HCT116 (cell line): ENCODE results near the gene CAP2. TPM values are rescaled to one million over a fixed set of nuclear protein-coding genes. Genes with fewer than 3 reads are reported as not detected.
A peak's percentile ranks its signal among the peaks of the same experiment; 100 is the strongest.

Source experiments
- ATAC-seq: fragments of 200-7000 bp; cut with Tn5 transposase; 2 replicates; pipeline ENCODE4 v1.9.1; 2020; ENCODE audit warnings: mild to moderate bottlenecking, moderate library complexity
- BruUV-seq: library from RNA; stranded (reverse); fragments of 400-500 nt; replicated peaks from 2 replicates; lab custom pipeline; 2021; lab: Mats Ljungman, UMichigan
- CTCF ChIA-PET: fragments of 300-600 bp; sonication (Branson Sonifier 250); formaldehyde crosslinking; loops from one replicate; lab custom pipeline; 2021; ENCODE audit warnings: antibody characterized with exemption; lab: Charles Lee
- POLR2A ChIA-PET: fragments of 300-600, 350-600 bp; sonication (Branson Sonifier 250); formaldehyde crosslinking; loops from one replicate; lab custom pipeline; 2021; ENCODE audit warnings: antibody characterized with exemption; lab: Charles Lee
- RAD21 ChIA-PET, 2 experiments: fragments of 300-600 bp; sonication (Branson Sonifier 250); formaldehyde crosslinking; loops; one replicate each; lab custom pipeline; 2023; ENCODE audit warnings: low total read pairs in 2 of 2; ENCODE audit not compliant: uncharacterized antibody in 2 of 2, unreplicated experiment in 2 of 2, low non-redundant PET in 1 of 2; lab: Charles Lee
- DNase-seq: peaks from one replicate; pipeline ENCODE4 v3.0.0-alpha.2; 2010; ENCODE audit warnings: low read depth, low spot score
- H2AFZ ChIP-seq: fragments of 200-600 bp; shearing (Covaris generic), sonication (generic); 2 replicates; pipeline ENCODE4 v1.6.1; 2017; ENCODE audit warnings: low read depth, mixed run types, mixed read lengths, antibody characterized with exemption, low read length; ENCODE audit not compliant: poor library complexity, severe bottlenecking
- H3K27ac ChIP-seq: 2 replicates; pipeline ENCODE4 v1.5.1; 2012; ENCODE audit warnings: low read depth, low read length
- H3K27me3 ChIP-seq: fragments of 200-600 bp; sonication (generic); 2 replicates; pipeline ENCODE4 v1.6.1; 2016; ENCODE audit warnings: mixed run types, low read length, mixed read lengths; ENCODE audit not compliant: insufficient read depth
- H3K36me3 ChIP-seq, 2 experiments: fragments of 200-500 bp in 1 of 2; fragments of 200-600 bp in 1 of 2; sonication (Bioruptor generic) in 1 of 2; sonication (generic) in 1 of 2; 2 replicates each; pipeline versions ENCODE4 v1.5.1 to v1.6.1; 2014 to 2016; ENCODE audit warnings: low read length in 2 of 2, inconsistent platforms in 1 of 2, mixed read lengths in 1 of 2, mixed run types in 1 of 2; ENCODE audit not compliant: insufficient read depth in 2 of 2, control insufficient read depth in 1 of 2
- H3K4me1 ChIP-seq, 2 experiments: fragments of 200-600 bp in 1 of 2; sonication (generic) in 1 of 2; 2 replicates each; pipeline versions ENCODE4 v1.5.1 to v1.6.1; 2012 to 2017; ENCODE audit warnings: low read length in 2 of 2, inconsistent platforms in 1 of 2, mild to moderate bottlenecking in 1 of 2, mixed read lengths in 1 of 2, mixed run types in 1 of 2, moderate library complexity in 1 of 2; ENCODE audit not compliant: insufficient read depth in 2 of 2, control insufficient read depth in 1 of 2
- H3K4me2 ChIP-seq: fragments of 200-600 bp; sonication (generic); 2 replicates; pipeline ENCODE4 v1.6.1; 2017; ENCODE audit warnings: mixed run types, low read length, mixed read lengths
- H3K4me3 ChIP-seq, 2 experiments: fragments of 200-600 bp in 1 of 2; sonication (generic) in 1 of 2; replicated peaks in 1 of 2; 2 replicates each; pipeline ENCODE4 v1.5.1; 2011 to 2016; ENCODE audit warnings: low read length in 2 of 2, control low read depth in 1 of 2, low read depth in 1 of 2, mild to moderate bottlenecking in 1 of 2, mixed read lengths in 1 of 2, mixed run types in 1 of 2
- H3K79me2 ChIP-seq: fragments of 200-600 bp; sonication (generic); 2 replicates; pipeline ENCODE4 v1.6.1; 2017; ENCODE audit warnings: mild to moderate bottlenecking, mixed run types, low read length, moderate library complexity, mixed read lengths; ENCODE audit not compliant: insufficient read depth
- H3K9ac ChIP-seq: fragments of 200-600 bp; sonication (generic); 2 replicates; pipeline ENCODE4 v1.6.1; 2016; ENCODE audit warnings: low read length, mixed read lengths
- H3K9me2 ChIP-seq: fragments of 200-600 bp; sonication (generic), shearing (Covaris generic); 2 replicates; pipeline ENCODE4 v1.6.1; 2017; ENCODE audit warnings: mixed run types, mild to moderate bottlenecking, moderate library complexity; ENCODE audit not compliant: insufficient read depth
- H3K9me3 ChIP-seq, 2 experiments: fragments of 200-500 bp in 1 of 2; fragments of 200-600 bp in 1 of 2; sonication (Bioruptor generic) in 1 of 2; sonication (generic) in 1 of 2; 2 replicates each; pipeline ENCODE4 v1.6.1; 2014 to 2017; ENCODE audit warnings: low read length in 2 of 2, mixed read lengths in 2 of 2, inconsistent platforms in 1 of 2, low read depth in 1 of 2, mild to moderate bottlenecking in 1 of 2, mixed run types in 1 of 2, moderate library complexity in 1 of 2; ENCODE audit not compliant: control insufficient read depth in 1 of 2, insufficient read depth in 1 of 2
- H4K20me1 ChIP-seq: fragments of 200-600 bp; sonication (generic), shearing (Covaris generic); 2 replicates; pipeline ENCODE4 v1.6.1; 2017; ENCODE audit warnings: mixed run types, mild to moderate bottlenecking, moderate library complexity; ENCODE audit not compliant: insufficient read depth
- ATF3 ChIP-seq: IDR thresholded peaks from 2 replicates; pipeline ENCODE4 v1.6.1; 2012
- CBX3 ChIP-seq: IDR thresholded peaks from 2 replicates; pipeline ENCODE4 v1.6.1; 2012; ENCODE audit warnings: low read depth
- CEBPB ChIP-seq: IDR thresholded peaks from 2 replicates; pipeline ENCODE4 v1.6.1; 2012; ENCODE audit warnings: low read depth
- EGR1 ChIP-seq: IDR thresholded peaks from 2 replicates; pipeline ENCODE4 v1.6.1; 2012; ENCODE audit warnings: low read depth
- ELF1 ChIP-seq: IDR thresholded peaks from 2 replicates; pipeline ENCODE4 v1.6.1; 2012; ENCODE audit warnings: low read depth, borderline replicate concordance
- EZH2phosphoT487 ChIP-seq: fragments of 200-600 bp; IDR thresholded peaks from 2 replicates; pipeline ENCODE4 v1.6.1; 2018; ENCODE audit warnings: antibody characterized with exemption, borderline replicate concordance
- JUND ChIP-seq: IDR thresholded peaks from 2 replicates; pipeline ENCODE4 v1.6.1; 2012
- POLR2A ChIP-seq: IDR thresholded peaks from 2 replicates; pipeline ENCODE4 v1.7.0; 2011; ENCODE audit warnings: borderline replicate concordance; ENCODE audit not compliant: insufficient read depth, insufficient read length; ENCODE audit errors: extremely low read depth
- POLR2AphosphoS5 ChIP-seq: IDR thresholded peaks from 2 replicates; pipeline ENCODE4 v1.6.1; 2011; ENCODE audit warnings: mild to moderate bottlenecking, low read depth, low read length, moderate library complexity
- RAD21 ChIP-seq: IDR thresholded peaks from 2 replicates; pipeline ENCODE4 v1.6.1; 2012; ENCODE audit warnings: low read depth, mild to moderate bottlenecking
- SP1 ChIP-seq: IDR thresholded peaks from 2 replicates; pipeline ENCODE4 v1.6.1; 2012; ENCODE audit warnings: low read depth
- SRF ChIP-seq: IDR thresholded peaks from 2 replicates; pipeline ENCODE4 v1.6.1; 2012; ENCODE audit warnings: low read depth
- YY1 ChIP-seq: IDR thresholded peaks from 2 replicates; pipeline ENCODE4 v1.6.1; 2011; ENCODE audit warnings: low read length, low read depth, moderate library complexity, mild to moderate bottlenecking; ENCODE audit not compliant: insufficient replicate concordance; ENCODE audit errors: extremely low read depth
- ZFX ChIP-seq: fragments of 450-650 bp; IDR thresholded peaks from 2 replicates; pipeline ENCODE4 v1.6.1; 2017
- ZNF274 ChIP-seq: fragments of 200-500 bp; sonication (Bioruptor generic); IDR thresholded peaks from 2 replicates; pipeline ENCODE4 v1.6.1; 2014; ENCODE audit warnings: mild to moderate bottlenecking, low read depth, low read length, inconsistent platforms
- intact Hi-C: fragments of 100-400 bp; cut with micrococcal nuclease; formaldehyde crosslinking; loops from 2 replicates; pipeline ENCODE4 v1.10.0; 2022
- total RNA-seq: library from RNA; stranded (reverse); gene quantifications from one replicate; pipeline ENCODE4 v1.2.1, GENCODE V29; 2021; ENCODE audit not compliant: unreplicated experiment
- TF ChIP-seq, protein P1 (sequence below): IDR thresholded peaks from 2 replicates; pipeline ENCODE4 v1.6.1; 2012
- TF ChIP-seq, protein P2 (sequence below): IDR thresholded peaks from 2 replicates; pipeline ENCODE4 v1.6.1; 2012; ENCODE audit warnings: low read depth

Gene CAP2
- total RNA-seq, 1 experiment from 2014 or later, result 3.8 TPM

GRCh38 chr6:17577059-17577458 is 183.7 kb downstream of the CAP2 start:
- Histone ChIP-seq H4K20me1 (no peaks in the 10 kb centered on the region), H3K9me2 (no peaks in the 10 kb centered on the region), H3K27ac (no peak overlapping the region), H3K79me2 (no peaks in the 10 kb centered on the region), H3K4me1 (no peaks in the 10 kb centered on the region), H3K36me3 (no peaks in the 10 kb centered on the region), H3K9me3 (peaks cover 4 to 5% of the 10 kb centered on the region in 2 experiments; a peak in 2 of 4 replicates), H2AFZ (no peak overlapping the region), H3K9ac (no peak overlapping the region), H3K4me3 (no peak overlapping the region)
- RAD21 ChIA-PET, result no interaction called here
- ATAC-seq (no peak), DNase-seq (no peak)
- TF ChIP-seq CBX3, result 0 out of 2 replicates have a peak, but pooled peaks have one; percentile 44
- TF ChIP-seq, protein P1, sequence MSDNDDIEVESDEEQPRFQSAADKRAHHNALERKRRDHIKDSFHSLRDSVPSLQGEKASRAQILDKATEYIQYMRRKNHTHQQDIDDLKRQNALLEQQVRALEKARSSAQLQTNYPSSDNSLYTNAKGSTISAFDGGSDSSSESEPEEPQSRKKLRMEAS, result no peak
- TF ChIP-seq RAD21, result no peak
- TF ChIP-seq, all 23 proteins: peak for 1
- intact Hi-C loops, result no loop called here
- Histone ChIP-seq H3K27me3 (no peaks in the 10 kb centered on the region), H3K4me2 (no peak overlapping the region)
- CTCF ChIA-PET, result no interaction called here
- POLR2A ChIA-PET, result no interaction called here
- no TSS peak for BruUV-seq

GRCh38 chr6:17580518-17581048 is 187.2 kb downstream of the CAP2 start:
- Histone ChIP-seq H3K9me2 (no peaks in the 10 kb centered on the region), H3K36me3 (no peaks in the 10 kb centered on the region), H3K27me3 (no peaks in the 10 kb centered on the region), H3K4me2 (no peak overlapping the region), H3K79me2 (no peaks in the 10 kb centered on the region), H3K4me3 (no peak overlapping the region), H2AFZ (no peak overlapping the region), H3K4me1 (peaks cover 0 to under 1% of the 10 kb centered on the region in 2 experiments; a peak in 2 of 4 replicates), H3K9me3 (peaks cover 4 to 5% of the 10 kb centered on the region in 2 experiments; a peak in 2 of 4 replicates), H3K27ac (no peak overlapping the region), H3K9ac (no peak overlapping the region), H4K20me1 (no peaks in the 10 kb centered on the region)
- ChIA-PET RAD21 (no interaction called here), CTCF (no interaction called here), POLR2A (no interaction called here)
- ATAC-seq (no peak), DNase-seq (no peak)
- intact Hi-C loops, result loop anchor here (5.0 to 10.0 kb wide), 2 partner anchors 306 to 922 kb away; no protein-coding TSS in a partner anchor
- BruUV-seq, result no TSS peak
- TF ChIP-seq POLR2A (no peak), EGR1 (no peak), ELF1 (no peak), ATF3 (no peak), RAD21 (no peak), ZNF274 (no peak), EZH2phosphoT487 (no peak), CBX3 (no peak), POLR2AphosphoS5 (no peak), YY1 (no peak), JUND (no peak), SP1 (no peak), ZFX (no peak), SRF (no peak), CEBPB (no peak)
- TF ChIP-seq, protein P2, sequence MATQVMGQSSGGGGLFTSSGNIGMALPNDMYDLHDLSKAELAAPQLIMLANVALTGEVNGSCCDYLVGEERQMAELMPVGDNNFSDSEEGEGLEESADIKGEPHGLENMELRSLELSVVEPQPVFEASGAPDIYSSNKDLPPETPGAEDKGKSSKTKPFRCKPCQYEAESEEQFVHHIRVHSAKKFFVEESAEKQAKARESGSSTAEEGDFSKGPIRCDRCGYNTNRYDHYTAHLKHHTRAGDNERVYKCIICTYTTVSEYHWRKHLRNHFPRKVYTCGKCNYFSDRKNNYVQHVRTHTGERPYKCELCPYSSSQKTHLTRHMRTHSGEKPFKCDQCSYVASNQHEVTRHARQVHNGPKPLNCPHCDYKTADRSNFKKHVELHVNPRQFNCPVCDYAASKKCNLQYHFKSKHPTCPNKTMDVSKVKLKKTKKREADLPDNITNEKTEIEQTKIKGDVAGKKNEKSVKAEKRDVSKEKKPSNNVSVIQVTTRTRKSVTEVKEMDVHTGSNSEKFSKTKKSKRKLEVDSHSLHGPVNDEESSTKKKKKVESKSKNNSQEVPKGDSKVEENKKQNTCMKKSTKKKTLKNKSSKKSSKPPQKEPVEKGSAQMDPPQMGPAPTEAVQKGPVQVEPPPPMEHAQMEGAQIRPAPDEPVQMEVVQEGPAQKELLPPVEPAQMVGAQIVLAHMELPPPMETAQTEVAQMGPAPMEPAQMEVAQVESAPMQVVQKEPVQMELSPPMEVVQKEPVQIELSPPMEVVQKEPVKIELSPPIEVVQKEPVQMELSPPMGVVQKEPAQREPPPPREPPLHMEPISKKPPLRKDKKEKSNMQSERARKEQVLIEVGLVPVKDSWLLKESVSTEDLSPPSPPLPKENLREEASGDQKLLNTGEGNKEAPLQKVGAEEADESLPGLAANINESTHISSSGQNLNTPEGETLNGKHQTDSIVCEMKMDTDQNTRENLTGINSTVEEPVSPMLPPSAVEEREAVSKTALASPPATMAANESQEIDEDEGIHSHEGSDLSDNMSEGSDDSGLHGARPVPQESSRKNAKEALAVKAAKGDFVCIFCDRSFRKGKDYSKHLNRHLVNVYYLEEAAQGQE, result no peak
